ENCODE measurements around the gene LRPPRC.
"Not testable (repeated sequence)": the region's sequence is repeated elsewhere in the genome, so short reads cannot be mapped to it uniquely, and the experiment has no call there.

The LRPPRC gene

GRCh38 chr2:43977677-43978375 lies 18.0 kb downstream of the LRPPRC start:
- no peak for DNase-seq

- DNase-seq = no peak
Observed at GRCh38 chr2:43960921-43961320, 34.9 kb downstream of the LRPPRC start.

GRCh38 chr2:43958397-43959275 lies 37.2 kb downstream of the LRPPRC start:
- no peak for DNase-seq

- DNase-seq = no peak
Observed at GRCh38 chr2:43950383-43951008, 45.3 kb downstream of the LRPPRC start.

GRCh38 chr2:43948370-43948769 lies 47.4 kb downstream of the LRPPRC start:
- no peak for DNase-seq

GRCh38 chr2:43946685-43947084 lies 49.1 kb downstream of the LRPPRC start:
- no peak for DNase-seq

- DNase-seq = no peak
Observed at GRCh38 chr2:43945439-43945838, 50.4 kb downstream of the LRPPRC start.

GRCh38 chr2:43944915-43945314 lies 50.9 kb downstream of the LRPPRC start:
- DNase-seq = no peak

- DNase-seq = no peak
Observed at GRCh38 chr2:43943809-43944452, 51.9 kb downstream of the LRPPRC start.

- no peak for DNase-seq
Observed at GRCh38 chr2:43943323-43943722, 52.5 kb downstream of the LRPPRC start.

- DNase-seq = no peak
Observed at GRCh38 chr2:43942881-43943280, 52.9 kb downstream of the LRPPRC start.

GRCh38 chr2:43941966-43942365 lies 53.8 kb downstream of the LRPPRC start:
- DNase-seq = no peak

- DNase-seq = no peak
Observed at GRCh38 chr2:43941359-43941758, 54.4 kb downstream of the LRPPRC start.

- no peak for DNase-seq
Observed at GRCh38 chr2:43939695-43940256, 56.0 kb downstream of the LRPPRC start.

- DNase-seq = no peak
Observed at GRCh38 chr2:43937269-43937820, 58.4 kb downstream of the LRPPRC start.

- DNase-seq = no peak
Observed at GRCh38 chr2:43934567-43934966, 61.2 kb downstream of the LRPPRC start.

- no peak for DNase-seq
Observed at GRCh38 chr2:43931293-43931692, 64.5 kb downstream of the LRPPRC start.

- no peak for DNase-seq
Observed at GRCh38 chr2:43927442-43927841, 68.3 kb downstream of the LRPPRC start.

GRCh38 chr2:43925431-43925830 lies 70.4 kb downstream of the LRPPRC start:
- no peak for DNase-seq

GRCh38 chr2:43924463-43924862 lies 71.3 kb downstream of the LRPPRC start:
- no peak for DNase-seq

- DNase-seq = not testable (repeated sequence)
Observed at GRCh38 chr2:43911136-43911790, 84.5 kb downstream of the LRPPRC start.

All from activated CD4-positive, alpha-beta T cell treated with anti-CD3 and anti-CD28 coated beads, Interleukin-2, amount 50 U/mL, for 48 hours (primary cell).